Stimulated activated memory B cell treated with anti-CD40 and anti-IgM and Interleukin-4, amounts not matched to agents 10 μg/mL and 1 μg/mL and 100 μg/mL, for 72 hours (primary cell): ENCODE results near the gene IRX6.

Experiments used
- ATAC-seq: fragments of 150-1000 bp; cut with Tn5 transposase; 2 replicates; pipeline ENCODE4 v1.10.0; 2021
- H3K27ac Mint-ChIP-seq: one replicate; pipeline ENCODE4 v1.8.0; 2022; ENCODE audit warnings: mild to moderate bottlenecking, mixed read lengths
- H3K27me3 Mint-ChIP-seq: one replicate; pipeline ENCODE4 v1.8.0; 2022; ENCODE audit warnings: mixed read lengths
- H3K36me3 Mint-ChIP-seq: one replicate; pipeline ENCODE4 v1.8.0; 2022; ENCODE audit warnings: mixed read lengths
- H3K4me1 Mint-ChIP-seq: one replicate; pipeline ENCODE4 v1.8.0; 2022; ENCODE audit warnings: mixed read lengths
- H3K4me3 Mint-ChIP-seq: one replicate; pipeline ENCODE4 v1.8.0; 2022; ENCODE audit warnings: mild to moderate bottlenecking, moderate library complexity, mixed read lengths
- H3K9me3 Mint-ChIP-seq: one replicate; pipeline ENCODE4 v1.8.0; 2022; ENCODE audit warnings: mixed read lengths

Gene IRX6

GRCh38 chr16:55369151-55369550 is 45.1 kb downstream of the IRX6 start:
- Mint-ChIP-seq H3K9me3 (no peaks in the 10 kb centered on the region), H3K4me3 (no peak overlapping the region), H3K4me1 (peaks cover 6% of the 10 kb centered on the region), H3K27ac (no peak overlapping the region), H3K36me3 (no peaks in the 10 kb centered on the region), H3K27me3 (peaks cover 41% of the 10 kb centered on the region)
- ATAC-seq: no peak

DNA sequence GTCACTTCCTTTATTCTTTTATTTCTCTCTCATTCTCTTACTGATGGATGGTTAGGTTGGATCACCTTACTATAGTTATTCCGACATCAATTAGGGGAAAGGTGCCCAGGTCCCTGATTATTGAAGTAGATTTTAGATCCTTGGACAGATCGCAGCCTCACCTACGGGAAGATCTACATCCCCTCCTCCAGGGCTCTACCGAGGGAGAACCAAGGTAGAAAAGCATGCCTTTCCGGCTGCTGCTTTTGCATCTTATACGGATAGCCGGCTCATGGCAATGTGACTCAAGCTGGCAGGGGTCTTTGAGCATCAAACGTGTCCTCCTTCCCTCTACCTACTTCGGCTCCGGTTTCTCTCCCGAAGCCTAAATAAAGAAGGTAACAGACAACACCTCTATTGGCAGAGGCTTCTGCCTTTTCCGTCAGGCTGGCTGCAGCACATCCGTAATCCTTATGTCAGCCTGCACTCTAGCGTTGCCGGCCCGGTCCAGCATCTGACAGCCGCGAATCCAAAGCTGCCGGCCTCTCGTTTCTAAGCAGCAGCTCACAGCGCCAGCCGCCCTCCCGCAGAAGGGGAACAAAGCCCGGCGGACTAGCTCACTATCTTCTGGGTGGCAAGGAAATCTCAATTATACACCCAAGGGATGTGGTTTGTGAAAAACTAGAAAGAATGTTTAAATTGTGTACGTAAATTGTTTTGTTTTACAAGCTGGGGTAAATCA is 46.9 kb downstream of the IRX6 start:
- Mint-ChIP-seq H3K9me3 (no peaks in the 10 kb centered on the region), H3K27ac (no peak overlapping the region), H3K4me1 (peaks cover 6% of the 10 kb centered on the region), H3K27me3 (peaks cover 32% of the 10 kb centered on the region), H3K4me3 (no peak overlapping the region), H3K36me3 (no peaks in the 10 kb centered on the region)
- ATAC-seq: no peak

DNA sequence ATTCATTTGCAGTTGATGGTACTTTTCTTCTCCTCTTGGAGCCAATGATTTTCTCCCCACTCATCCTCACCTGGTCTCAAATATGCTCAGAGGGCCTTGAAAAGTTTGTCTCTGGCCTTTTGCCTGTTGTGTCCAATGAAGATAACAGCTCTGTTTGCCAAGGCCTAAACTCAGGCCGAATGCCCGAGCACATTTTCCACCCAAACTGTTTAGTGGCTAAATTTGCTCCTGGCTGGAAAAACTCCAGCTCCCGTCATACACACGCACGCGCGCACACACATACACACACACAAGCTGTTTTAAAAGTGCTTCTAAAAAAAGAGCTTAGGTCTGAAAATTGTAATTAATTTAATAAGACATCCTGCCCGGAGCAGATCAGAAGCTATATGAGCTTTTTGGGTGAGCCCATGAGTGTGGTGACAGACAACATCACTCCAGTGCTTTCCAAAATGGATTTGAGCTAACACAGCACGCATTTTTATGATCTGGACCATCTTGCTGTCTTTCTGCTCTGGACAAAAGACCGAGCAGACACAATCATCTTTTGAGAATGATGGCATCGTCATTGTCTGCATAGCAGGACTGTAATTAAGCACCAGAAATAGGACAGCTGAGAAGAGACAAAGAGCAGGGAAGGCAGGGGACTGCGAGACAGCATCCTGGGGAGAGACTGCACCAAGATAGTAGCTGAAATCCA is 48.9 kb downstream of the IRX6 start:
- Mint-ChIP-seq H3K9me3 (no peaks in the 10 kb centered on the region), H3K27ac (no peak overlapping the region)

GRCh38 chr16:55373489-55373832 is 49.5 kb downstream of the IRX6 start:
- Mint-ChIP-seq H3K9me3 (no peaks in the 10 kb centered on the region), H3K36me3 (no peaks in the 10 kb centered on the region), H3K4me3 (no peak overlapping the region), H3K27me3 (peaks cover 32% of the 10 kb centered on the region), H3K27ac (no peak overlapping the region), H3K4me1 (peaks cover 6% of the 10 kb centered on the region)
- no peak for ATAC-seq

More for the DNA sequence above, 48.9 kb downstream of the IRX6 start:
- H3K4me3 Mint-ChIP-seq: no peak overlapping the region
- no peak for ATAC-seq
- peaks cover 6% of the 10 kb centered on the region for H3K4me1 Mint-ChIP-seq
- peaks cover 32% of the 10 kb centered on the region for H3K27me3 Mint-ChIP-seq
- no peaks in the 10 kb centered on the region for H3K36me3 Mint-ChIP-seq

DNA sequence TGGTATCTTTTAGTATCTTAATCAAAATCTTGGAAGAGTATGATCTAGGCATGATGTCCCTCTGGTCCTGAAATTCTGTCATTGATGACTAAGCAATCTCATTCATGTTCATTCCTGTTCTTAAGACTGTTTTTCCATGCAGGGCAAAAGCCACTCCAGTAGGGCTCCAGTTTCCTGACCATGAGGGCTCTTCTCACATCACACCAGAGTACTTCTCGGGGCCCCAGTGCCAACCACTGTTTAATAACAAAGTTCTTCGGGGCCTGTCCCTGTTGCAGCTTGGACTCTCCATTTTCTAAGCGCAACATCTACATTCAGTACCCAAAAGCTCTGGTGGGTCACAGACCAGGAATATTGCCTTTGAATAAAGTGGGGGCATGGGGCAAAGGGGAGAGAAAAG is 52.0 kb downstream of the IRX6 start:
- Mint-ChIP-seq H3K4me3 (no peak overlapping the region), H3K36me3 (no peaks in the 10 kb centered on the region), H3K27ac (no peak overlapping the region), H3K9me3 (no peaks in the 10 kb centered on the region), H3K27me3 (peaks cover 21% of the 10 kb centered on the region), H3K4me1 (no peaks in the 10 kb centered on the region)
- no peak for ATAC-seq

GRCh38 chr16:55376567-55377167 is 52.7 kb downstream of the IRX6 start:
- peaks cover 15% of the 10 kb centered on the region for H3K27me3 Mint-ChIP-seq
- no peaks in the 10 kb centered on the region for H3K9me3 Mint-ChIP-seq
- no peaks in the 10 kb centered on the region for H3K36me3 Mint-ChIP-seq
- H3K27ac Mint-ChIP-seq: no peak overlapping the region
- no peak for ATAC-seq
- no peaks in the 10 kb centered on the region for H3K4me1 Mint-ChIP-seq
- no peak overlapping the region for H3K4me3 Mint-ChIP-seq

DNA sequence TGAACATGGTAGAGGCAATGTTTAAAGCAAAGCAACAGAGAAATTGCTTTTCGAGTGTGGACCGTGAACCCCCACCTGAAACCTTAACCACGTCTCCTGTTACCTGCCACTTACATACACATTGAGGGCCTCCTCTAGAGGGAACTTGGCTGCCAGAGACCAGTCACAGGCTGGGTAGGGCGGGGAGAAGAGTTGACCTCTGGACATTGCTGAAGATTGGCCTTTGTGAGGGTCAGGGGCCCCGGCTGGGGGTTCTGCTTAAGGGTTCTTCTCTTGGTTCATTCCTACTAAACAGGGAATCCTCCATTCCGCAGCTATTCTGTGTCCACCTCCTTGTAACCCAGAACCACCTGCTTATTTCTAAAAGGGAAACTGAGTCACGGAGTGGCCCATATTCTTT is 53.8 kb downstream of the IRX6 start:
- H3K4me1 Mint-ChIP-seq: no peaks in the 10 kb centered on the region
- ATAC-seq: no peak
- H3K4me3 Mint-ChIP-seq: no peak overlapping the region
- H3K36me3 Mint-ChIP-seq: no peaks in the 10 kb centered on the region
- no peaks in the 10 kb centered on the region for H3K9me3 Mint-ChIP-seq
- H3K27ac Mint-ChIP-seq: no peak overlapping the region
- peaks cover 3% of the 10 kb centered on the region for H3K27me3 Mint-ChIP-seq

DNA sequence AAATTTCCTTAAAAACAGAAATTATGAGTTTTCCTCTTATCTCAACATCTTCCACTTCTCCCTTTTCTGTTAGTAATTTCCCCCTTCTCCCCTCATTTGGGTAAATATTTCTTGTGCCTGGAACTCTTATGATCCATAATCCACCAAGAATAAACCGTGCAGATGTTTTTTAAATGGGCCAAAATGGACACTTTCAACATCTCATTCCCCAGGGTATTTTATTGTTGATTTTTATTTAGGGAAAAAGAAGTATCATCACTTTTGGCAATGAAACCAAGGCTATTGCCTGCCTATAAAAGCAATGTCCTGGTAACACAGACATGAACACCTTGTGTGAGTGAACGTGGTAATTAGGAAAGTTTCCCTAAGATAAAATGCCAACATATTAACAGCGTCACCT is 54.6 kb downstream of the IRX6 start:
- no peaks in the 10 kb centered on the region for H3K4me1 Mint-ChIP-seq

GRCh38 chr16:55379371-55379770 is 55.4 kb downstream of the IRX6 start:
- ATAC-seq: no peak
- Mint-ChIP-seq H3K36me3 (no peaks in the 10 kb centered on the region), H3K4me3 (no peak overlapping the region), H3K27ac (no peak overlapping the region), H3K27me3 (no peaks in the 10 kb centered on the region), H3K4me1 (no peaks in the 10 kb centered on the region), H3K9me3 (no peaks in the 10 kb centered on the region)

More for the DNA sequence above, 54.6 kb downstream of the IRX6 start:
- no peak overlapping the region for H3K4me3 Mint-ChIP-seq
- no peaks in the 10 kb centered on the region for H3K9me3 Mint-ChIP-seq
- H3K36me3 Mint-ChIP-seq: no peaks in the 10 kb centered on the region
- no peaks in the 10 kb centered on the region for H3K27me3 Mint-ChIP-seq
- no peak overlapping the region for H3K27ac Mint-ChIP-seq
- ATAC-seq: no peak

- no peak overlapping the region for H3K4me3 Mint-ChIP-seq
- no peaks in the 10 kb centered on the region for H3K9me3 Mint-ChIP-seq
- H3K4me1 Mint-ChIP-seq: no peaks in the 10 kb centered on the region
- no peaks in the 10 kb centered on the region for H3K27me3 Mint-ChIP-seq
- no peaks in the 10 kb centered on the region for H3K36me3 Mint-ChIP-seq
- ATAC-seq: no peak
- no peak overlapping the region for H3K27ac Mint-ChIP-seq
These were observed 55.9 kb downstream of the IRX6 start for GRCh38 chr16:55379876-55380390.
